HTR-8/SVneo (cell line): Measurements from ENCODE around the gene SPTBN5.
"Not testable (repeated sequence)": the region's sequence is repeated elsewhere in the genome, so short reads cannot be mapped to it uniquely, and the experiment has no call there.

Source experiments
- DNase-seq: peaks from one replicate; pipeline ENCODE4 v3.0.0; 2011; ENCODE audit warnings: low spot score, mixed read lengths; ENCODE audit not compliant: insufficient read length
- FAIRE-seq: peaks from 2 replicates; lab custom pipeline; 2011; peaks lifted over from hg19 to GRCh38; lab: Jason Lieb, UNC

SPTBN5 gene

GRCh38 chr15:41832208-41832607, 61.6 kb downstream of the SPTBN5 start:
- no peak for FAIRE-seq
- no peak for DNase-seq

- FAIRE-seq: not testable (repeated sequence)
These were observed 62.6 kb downstream of the SPTBN5 start for GRCh38 chr15:41831291-41831690.

GRCh38 chr15:41829959-41830646, 63.8 kb downstream of the SPTBN5 start:
- DNase-seq: no peak
- no peak for FAIRE-seq

More at GRCh38 chr15:41831291-41831690, 62.6 kb downstream of the SPTBN5 start:
- DNase-seq: not testable (repeated sequence)

GRCh38 chr15:41828807-41829141, 65.1 kb downstream of the SPTBN5 start:
- no peak for FAIRE-seq
- no peak for DNase-seq

GRCh38 chr15:41827880-41828806, 65.7 kb downstream of the SPTBN5 start, which contains the start of gene JMJD7:
TSS of gene JMJD7 (plus strand) at chr15:41828092. CDS start at chr15:41828125, 33 bp downstream.
- DNase-seq: peak; percentile 94

GRCh38 chr15:41827290-41827879, 66.5 kb downstream of the SPTBN5 start:
- FAIRE-seq: no peak
- DNase-seq: no peak

More at GRCh38 chr15:41827880-41828806, 65.7 kb downstream of the SPTBN5 start, which contains the start of gene JMJD7:
- peak; percentile 89 for FAIRE-seq

GRCh38 chr15:41825572-41826535, 68.0 kb downstream of the SPTBN5 start:
- DNase-seq (no peak), FAIRE-seq (no peak)

- FAIRE-seq (no peak), DNase-seq (no peak)
These were observed 68.7 kb downstream of the SPTBN5 start for GRCh38 chr15:41825145-41825544.

- no peak for DNase-seq
These were observed 69.6 kb downstream of the SPTBN5 start for GRCh38 chr15:41824062-41824745.

GRCh38 chr15:41823502-41823901, 70.4 kb downstream of the SPTBN5 start:
- FAIRE-seq (no peak), DNase-seq (no peak)

More at GRCh38 chr15:41824062-41824745, 69.6 kb downstream of the SPTBN5 start:
- FAIRE-seq: no peak

GRCh38 chr15:41822957-41823356, 70.9 kb downstream of the SPTBN5 start:
- DNase-seq (no peak), FAIRE-seq (no peak)

- DNase-seq (no peak), FAIRE-seq (no peak)
These were observed 71.4 kb downstream of the SPTBN5 start for GRCh38 chr15:41822471-41822870.

- no peak for DNase-seq
- no peak for FAIRE-seq
These were observed 72.0 kb downstream of the SPTBN5 start for GRCh38 chr15:41821831-41822230.

- no peak for DNase-seq
- no peak for FAIRE-seq
These were observed 72.9 kb downstream of the SPTBN5 start for GRCh38 chr15:41820791-41821423.

- no peak for DNase-seq
- no peak for FAIRE-seq
These were observed 74.3 kb downstream of the SPTBN5 start for GRCh38 chr15:41819455-41820050.

GRCh38 chr15:41817781-41818180, 76.1 kb downstream of the SPTBN5 start:
- FAIRE-seq (no peak), DNase-seq (no peak)

GRCh38 chr15:41817327-41817726, 76.5 kb downstream of the SPTBN5 start:
- FAIRE-seq: no peak

GRCh38 chr15:41816788-41817187, 77.1 kb downstream of the SPTBN5 start:
- FAIRE-seq (no peak), DNase-seq (no peak)

More at GRCh38 chr15:41817327-41817726, 76.5 kb downstream of the SPTBN5 start:
- DNase-seq: no peak
